H9 (cell line): ENCODE results near the gene GNA12. TPM values are rescaled to one million over a fixed set of nuclear protein-coding genes. Genes with fewer than 3 reads are reported as not detected.

Source experiments
- DNase-seq: peaks from one replicate; pipeline ENCODE4 v3.0.0-alpha.2; 2017
- H2AFZ ChIP-seq: one replicate; pipeline ENCODE4 v1.6.1; 2013; ENCODE audit warnings: mild to moderate bottlenecking, low read length, control low read depth, moderate library complexity
- H2AK5ac ChIP-seq: 2 replicates; pipeline ENCODE4 v1.6.1; 2013; ENCODE audit warnings: low read length, control low read depth, mixed read lengths; ENCODE audit not compliant: insufficient read length
- H2BK120ac ChIP-seq: one replicate; pipeline ENCODE4 v1.6.1; 2013; ENCODE audit warnings: low read depth, mild to moderate bottlenecking, low read length, control low read depth, inconsistent platforms; ENCODE audit not compliant: poor library complexity, severe bottlenecking
- H2BK12ac ChIP-seq: 2 replicates; pipeline ENCODE4 v1.6.1; 2013; ENCODE audit warnings: low read length, control low read depth, mixed read lengths, low read depth; ENCODE audit not compliant: insufficient read length
- H2BK15ac ChIP-seq: 2 replicates; pipeline ENCODE4 v1.6.1; 2013; ENCODE audit warnings: low read depth, low read length, control low read depth
- H2BK20ac ChIP-seq: one replicate; pipeline ENCODE4 v1.6.1; 2013; ENCODE audit warnings: low read depth, mild to moderate bottlenecking, low read length, control low read depth, inconsistent platforms; ENCODE audit not compliant: poor library complexity, severe bottlenecking
- H2BK5ac ChIP-seq: 2 replicates; pipeline ENCODE4 v1.6.1; 2013; ENCODE audit warnings: low read length, control low read depth, mixed read lengths; ENCODE audit not compliant: insufficient read length
- H3K14ac ChIP-seq: 2 replicates; pipeline ENCODE4 v1.6.1; 2013; ENCODE audit warnings: low read length, control low read depth; ENCODE audit not compliant: insufficient read depth
- H3K18ac ChIP-seq: 2 replicates; pipeline ENCODE4 v1.6.1; 2013; ENCODE audit warnings: low read depth, mild to moderate bottlenecking, mixed read lengths, low read length, control low read depth; ENCODE audit not compliant: insufficient read length
- H3K23ac ChIP-seq: 2 replicates; pipeline ENCODE4 v1.6.1; 2013; ENCODE audit warnings: low read length, control low read depth, mixed read lengths, low read depth; ENCODE audit not compliant: insufficient read length
- H3K23me2 ChIP-seq: 2 replicates; pipeline ENCODE4 v1.6.1; 2013; ENCODE audit warnings: low read depth, mild to moderate bottlenecking, mixed read lengths, low read length, control low read depth; ENCODE audit not compliant: insufficient read length, poor library complexity, severe bottlenecking
- H3K27ac ChIP-seq: 2 replicates; pipeline ENCODE4 v1.5.1; 2013; ENCODE audit warnings: low read length, control low read depth, mixed read lengths, low read depth; ENCODE audit not compliant: insufficient read length
- H3K27me3 ChIP-seq: 2 replicates; pipeline ENCODE4 v1.6.1; 2013; ENCODE audit warnings: low read length, control low read depth, inconsistent platforms; ENCODE audit not compliant: insufficient read depth
- H3K4ac ChIP-seq: 2 replicates; pipeline ENCODE4 v1.6.1; 2013; ENCODE audit warnings: low read depth, mild to moderate bottlenecking, control low read depth, inconsistent platforms, low read length, moderate library complexity
- H3K4me1 ChIP-seq: 2 replicates; pipeline ENCODE4 v1.6.1; 2013; ENCODE audit warnings: low read length, control low read depth, inconsistent platforms; ENCODE audit not compliant: insufficient read depth
- H3K4me2 ChIP-seq: 2 replicates; pipeline ENCODE4 v1.6.1; 2013; ENCODE audit warnings: low read length, control low read depth, mixed read lengths; ENCODE audit not compliant: insufficient read length, insufficient read depth
- H3K56ac ChIP-seq: 2 replicates; pipeline ENCODE4 v1.6.1; 2013; ENCODE audit warnings: low read depth, mild to moderate bottlenecking, mixed read lengths, low read length, control low read depth; ENCODE audit not compliant: insufficient read length
- H3K79me1 ChIP-seq: 2 replicates; pipeline ENCODE4 v1.6.1; 2013; ENCODE audit warnings: low read depth, mild to moderate bottlenecking, moderate library complexity, low read length, control low read depth, inconsistent platforms; ENCODE audit not compliant: insufficient read depth, poor library complexity, severe bottlenecking
- H3K79me2 ChIP-seq: 2 replicates; pipeline ENCODE4 v1.6.1; 2013; ENCODE audit warnings: low read length, control low read depth, inconsistent platforms; ENCODE audit not compliant: insufficient read depth
- H3K9ac ChIP-seq: 2 replicates; pipeline ENCODE4 v1.6.1; 2013; ENCODE audit warnings: low read length, control low read depth, mixed read lengths; ENCODE audit not compliant: insufficient read length; ENCODE audit errors: extremely low read depth
- H3K9me3 ChIP-seq: one replicate; pipeline ENCODE4 v1.6.1; 2013; ENCODE audit warnings: low read depth, low read length, inconsistent platforms; ENCODE audit not compliant: control insufficient read depth
- H3T11ph ChIP-seq: one replicate; pipeline ENCODE4 v1.6.1; 2013; ENCODE audit warnings: mild to moderate bottlenecking, low read length, control low read depth, inconsistent platforms
- H4K20me1 ChIP-seq: one replicate; pipeline ENCODE4 v1.6.1; 2013; ENCODE audit not compliant: control insufficient read depth, insufficient read length, insufficient read depth
- H4K5ac ChIP-seq: 2 replicates; pipeline ENCODE4 v1.6.1; 2013; ENCODE audit warnings: low read depth, mild to moderate bottlenecking, mixed read lengths, low read length, control low read depth; ENCODE audit not compliant: insufficient read length
- H4K8ac ChIP-seq: replicated peaks from 2 replicates; pipeline ENCODE4 v1.6.1; 2013; ENCODE audit warnings: low read length, control low read depth, mixed read lengths, low read depth; ENCODE audit not compliant: insufficient read length
- H4K91ac ChIP-seq: 2 replicates; pipeline ENCODE4 v1.6.1; 2013; ENCODE audit warnings: low read depth, mild to moderate bottlenecking, moderate library complexity, mixed read lengths, low read length, control low read depth; ENCODE audit not compliant: insufficient read length
- H3K27ac Mint-ChIP-seq, 3 experiments: 2 replicates in 2 of 3; 3 replicates in 1 of 3; pipeline ENCODE4 v1.8.0; 2020 to 2021; ENCODE audit warnings: mixed read lengths in 3 of 3, mild to moderate bottlenecking in 1 of 3, moderate library complexity in 1 of 3
- H3K27me3 Mint-ChIP-seq: 2 replicates; pipeline ENCODE4 v1.8.0; 2021; ENCODE audit warnings: low read depth, mild to moderate bottlenecking, moderate library complexity, mixed read lengths
- H3K36me3 Mint-ChIP-seq, 3 experiments: 2 replicates in 2 of 3; 3 replicates in 1 of 3; pipeline ENCODE4 v1.8.0; 2020 to 2021; ENCODE audit warnings: low read depth in 3 of 3, mixed read lengths in 3 of 3; ENCODE audit not compliant: insufficient read depth in 1 of 3
- H3K4me1 Mint-ChIP-seq, 2 experiments: 2 replicates each; pipeline ENCODE4 v1.8.0; 2020; ENCODE audit warnings: mixed read lengths in 2 of 2
- H3K4me3 Mint-ChIP-seq, 2 experiments: 2 replicates in 1 of 2; 3 replicates in 1 of 2; pipeline ENCODE4 v1.8.0; 2020 to 2021; ENCODE audit warnings: mild to moderate bottlenecking in 2 of 2, mixed read lengths in 2 of 2, moderate library complexity in 1 of 2
- H3K9me3 Mint-ChIP-seq, 2 experiments: 2 replicates in 1 of 2; 3 replicates in 1 of 2; pipeline ENCODE4 v1.8.0; 2020; ENCODE audit warnings: mild to moderate bottlenecking in 2 of 2, mixed read lengths in 2 of 2, moderate library complexity in 1 of 2
- WGBS: extraction: QIAGEN DNeasy Blood & Tissue Kit; methylation state at CpG from one replicate; pipeline ENCODE4 v1.1.7; 2013; ENCODE audit warnings: missing lambda C conversion rate, low lambda C conversion rate, mixed read lengths; ENCODE audit not compliant: insufficient read length; ENCODE audit errors: extremely low coverage; 5-methylcytosine and 5-hydroxymethylcytosine counted together
- total RNA-seq: library from RNA; stranded (reverse); gene quantifications from 2 replicates; pipeline ENCODE4 v1.2.1, GENCODE V29; 2021
- TF ChIP-seq, protein P1 (sequence below): fragments of 200-600 bp; sonication (generic); conservative IDR thresholded peaks from 3 replicates; pipeline ENCODE4 v1.8.0; 2021; ENCODE audit warnings: antibody characterized with exemption, mild to moderate bottlenecking

The GNA12 gene
- total RNA-seq, 1 experiment from 2014 or later = 60.2 TPM

- no peak overlapping the region for H3K56ac ChIP-seq
- H3K14ac ChIP-seq = no peak overlapping the region
- no peak overlapping the region for H2BK5ac ChIP-seq
- no CpG with 5 or more reads among the region's 13 CpGs for WGBS
- H3K9me3 Mint-ChIP-seq = no peaks in the 10 kb centered on the region
- peaks cover 8% of the 10 kb centered on the region for H3K79me1 ChIP-seq
- H3K27me3 Mint-ChIP-seq = no peaks in the 10 kb centered on the region
- H3K23me2 ChIP-seq = no peaks in the 10 kb centered on the region
- H3K27ac Mint-ChIP-seq = peak overlapping the region; percentile 59 to 79 (median 75); a peak in 5 of 7 replicates
- no peak overlapping the region for H4K8ac ChIP-seq
- no peak overlapping the region for H4K91ac ChIP-seq
- TF ChIP-seq, protein P1, sequence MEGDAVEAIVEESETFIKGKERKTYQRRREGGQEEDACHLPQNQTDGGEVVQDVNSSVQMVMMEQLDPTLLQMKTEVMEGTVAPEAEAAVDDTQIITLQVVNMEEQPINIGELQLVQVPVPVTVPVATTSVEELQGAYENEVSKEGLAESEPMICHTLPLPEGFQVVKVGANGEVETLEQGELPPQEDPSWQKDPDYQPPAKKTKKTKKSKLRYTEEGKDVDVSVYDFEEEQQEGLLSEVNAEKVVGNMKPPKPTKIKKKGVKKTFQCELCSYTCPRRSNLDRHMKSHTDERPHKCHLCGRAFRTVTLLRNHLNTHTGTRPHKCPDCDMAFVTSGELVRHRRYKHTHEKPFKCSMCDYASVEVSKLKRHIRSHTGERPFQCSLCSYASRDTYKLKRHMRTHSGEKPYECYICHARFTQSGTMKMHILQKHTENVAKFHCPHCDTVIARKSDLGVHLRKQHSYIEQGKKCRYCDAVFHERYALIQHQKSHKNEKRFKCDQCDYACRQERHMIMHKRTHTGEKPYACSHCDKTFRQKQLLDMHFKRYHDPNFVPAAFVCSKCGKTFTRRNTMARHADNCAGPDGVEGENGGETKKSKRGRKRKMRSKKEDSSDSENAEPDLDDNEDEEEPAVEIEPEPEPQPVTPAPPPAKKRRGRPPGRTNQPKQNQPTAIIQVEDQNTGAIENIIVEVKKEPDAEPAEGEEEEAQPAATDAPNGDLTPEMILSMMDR = no peak
- peaks cover 19 to 21% of the 10 kb centered on the region in 2 experiments for H3K4me1 Mint-ChIP-seq
- H3K9ac ChIP-seq = no peak overlapping the region
- H2AK5ac ChIP-seq = no peak overlapping the region
- no peak overlapping the region for H3K4ac ChIP-seq
- H3K79me2 ChIP-seq = peaks cover 2% of the 10 kb centered on the region; the same call in 1 of the 2 replicates
- H3K4me1 ChIP-seq = no peaks in the 10 kb centered on the region; the same call in 1 of the 2 replicates
- no peak overlapping the region for H2BK12ac ChIP-seq
- H3K36me3 Mint-ChIP-seq = peaks cover 16 to 29% (median 22%) of the 10 kb centered on the region in 3 experiments; a peak in 6 of 7 replicates
- no peaks in the 10 kb centered on the region for H3K9me3 ChIP-seq
- no peak overlapping the region for H3K27ac ChIP-seq
- no peak overlapping the region for H2AFZ ChIP-seq
- H3K4me2 ChIP-seq = no peak overlapping the region
- H2BK20ac ChIP-seq = no peak overlapping the region
- no peak overlapping the region for H3T11ph ChIP-seq
- DNase-seq = no peak
- H2BK15ac ChIP-seq = no peak overlapping the region
- no peaks in the 10 kb centered on the region for H4K20me1 ChIP-seq
- no peak overlapping the region for H3K18ac ChIP-seq
- H4K5ac ChIP-seq = no peak overlapping the region
- no peak overlapping the region for H3K23ac ChIP-seq
- no peak overlapping the region for H2BK120ac ChIP-seq
- H3K4me3 Mint-ChIP-seq = no peak overlapping the region
- H3K27me3 ChIP-seq = no peaks in the 10 kb centered on the region
Measured at GRCh38 chr7:2735744-2736143, 108.4 kb downstream of the GNA12 start.
